CD4-positive, alpha-beta T cell treated with Interleukin-10 for 1 hour (primary cell): ENCODE results near the gene IL4I1.

Source experiments
- DNase-seq: peaks from one replicate; pipeline ENCODE4 v3.0.0-alpha.2; 2020

Gene IL4I1

DNA sequence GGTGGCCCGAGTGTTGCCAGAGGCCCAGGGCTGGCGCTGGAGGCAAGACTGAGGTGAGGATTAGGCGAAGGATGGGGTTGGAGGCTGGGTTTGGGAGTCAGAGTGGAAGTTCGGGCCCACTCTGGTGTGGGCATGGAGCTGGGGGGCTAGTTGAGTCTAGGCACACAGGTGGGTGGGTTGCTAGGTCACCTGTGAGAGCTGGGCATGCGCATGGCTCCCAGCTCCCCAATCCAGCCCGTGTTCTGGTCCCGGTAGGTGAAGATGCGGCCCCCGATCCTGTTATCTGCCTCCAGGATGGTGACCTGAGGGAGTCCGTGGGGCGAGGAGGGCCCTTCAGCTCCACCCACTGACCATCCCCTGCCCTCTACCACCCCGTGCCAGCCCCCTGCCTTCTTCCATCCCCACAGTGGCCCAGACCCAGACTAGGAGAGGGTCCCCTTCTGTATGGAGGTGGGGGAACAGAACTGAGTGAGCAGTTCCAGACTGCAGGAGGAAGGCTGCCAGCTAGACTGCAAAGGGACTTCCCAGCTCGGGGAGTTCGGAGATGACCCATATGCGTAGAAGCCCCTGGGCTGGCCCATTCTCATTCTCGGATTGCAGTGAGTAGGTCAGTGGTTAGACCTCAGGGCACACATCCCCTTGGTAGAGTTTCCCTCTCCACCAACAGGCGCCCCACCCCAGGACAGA is 1.7 kb downstream of the IL4I1 start:
- DNase-seq = peak; percentile 60

DNA sequence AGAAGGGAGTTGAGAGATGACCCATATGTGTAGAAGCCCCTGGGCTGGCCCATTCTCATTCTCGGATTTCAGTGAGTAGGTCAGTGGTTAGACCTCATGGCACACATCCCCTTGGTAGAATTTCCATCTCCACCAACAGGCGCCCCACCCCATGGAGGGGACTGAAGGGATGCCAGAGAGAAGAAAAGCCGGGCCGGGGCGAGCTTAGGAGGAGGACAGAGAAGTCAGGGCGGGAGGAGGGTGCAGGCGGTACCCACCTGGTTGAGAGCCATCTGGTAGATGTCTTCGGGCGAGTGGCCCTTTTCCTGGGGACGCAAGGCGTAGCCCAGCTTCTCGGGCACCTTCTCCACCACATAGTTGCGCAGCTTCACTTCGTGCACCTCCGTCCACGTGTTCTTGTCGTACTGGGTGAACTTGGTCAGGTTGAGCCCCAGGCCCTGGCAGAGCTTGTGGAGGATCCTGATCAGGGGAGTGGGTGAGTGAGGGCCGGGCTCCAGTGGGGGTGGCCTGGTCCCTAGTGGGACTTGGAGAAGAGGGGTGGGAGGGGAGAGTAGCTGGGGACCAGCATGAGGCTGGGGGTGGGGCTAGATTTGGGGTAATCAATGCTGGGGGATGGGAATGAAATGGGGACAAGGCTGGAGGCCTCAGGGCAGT is 2.5 kb downstream of the IL4I1 start:
- DNase-seq = no peak

DNA sequence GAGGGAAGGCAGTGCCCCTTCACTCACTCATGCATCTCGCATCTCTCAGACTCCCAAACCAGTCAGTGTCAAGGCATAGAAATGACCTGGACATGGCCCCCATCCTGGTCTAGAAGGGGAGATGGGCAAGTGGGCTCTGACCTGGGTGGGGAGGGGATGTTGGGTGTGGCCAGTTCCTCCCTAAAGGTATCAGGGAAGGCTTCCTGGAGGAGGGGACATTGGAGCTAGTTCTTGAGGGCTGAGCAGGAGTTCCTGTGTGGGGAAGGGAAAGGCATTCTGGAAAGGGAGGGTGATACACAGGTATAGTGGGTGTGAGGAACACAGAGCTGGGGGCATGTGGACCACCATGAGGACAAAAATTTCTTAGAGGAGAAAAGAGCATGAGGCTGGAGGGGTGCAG is 4.0 kb downstream of the IL4I1 start:
- no peak for DNase-seq

DNA sequence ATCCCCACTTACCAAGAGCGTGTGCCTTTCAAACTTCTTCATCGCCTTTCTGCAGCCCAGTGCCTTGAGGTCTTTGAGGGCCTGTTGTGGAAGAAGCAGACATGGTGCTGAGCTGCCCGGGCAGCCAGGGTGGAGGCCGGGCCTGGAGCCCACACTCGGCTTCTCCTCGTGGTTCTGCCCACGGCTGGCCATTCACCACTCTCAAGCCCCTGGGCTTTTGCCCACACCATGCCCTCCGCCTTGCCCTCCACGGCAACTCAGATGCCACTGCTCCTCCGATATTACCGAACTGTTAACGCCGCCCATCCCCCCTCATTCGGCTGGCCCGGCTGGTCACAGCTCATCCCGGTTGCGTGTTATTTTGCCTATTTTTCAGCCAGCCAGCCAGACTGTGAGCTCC is 5.3 kb downstream of the IL4I1 start:
- DNase-seq = no peak

DNA sequence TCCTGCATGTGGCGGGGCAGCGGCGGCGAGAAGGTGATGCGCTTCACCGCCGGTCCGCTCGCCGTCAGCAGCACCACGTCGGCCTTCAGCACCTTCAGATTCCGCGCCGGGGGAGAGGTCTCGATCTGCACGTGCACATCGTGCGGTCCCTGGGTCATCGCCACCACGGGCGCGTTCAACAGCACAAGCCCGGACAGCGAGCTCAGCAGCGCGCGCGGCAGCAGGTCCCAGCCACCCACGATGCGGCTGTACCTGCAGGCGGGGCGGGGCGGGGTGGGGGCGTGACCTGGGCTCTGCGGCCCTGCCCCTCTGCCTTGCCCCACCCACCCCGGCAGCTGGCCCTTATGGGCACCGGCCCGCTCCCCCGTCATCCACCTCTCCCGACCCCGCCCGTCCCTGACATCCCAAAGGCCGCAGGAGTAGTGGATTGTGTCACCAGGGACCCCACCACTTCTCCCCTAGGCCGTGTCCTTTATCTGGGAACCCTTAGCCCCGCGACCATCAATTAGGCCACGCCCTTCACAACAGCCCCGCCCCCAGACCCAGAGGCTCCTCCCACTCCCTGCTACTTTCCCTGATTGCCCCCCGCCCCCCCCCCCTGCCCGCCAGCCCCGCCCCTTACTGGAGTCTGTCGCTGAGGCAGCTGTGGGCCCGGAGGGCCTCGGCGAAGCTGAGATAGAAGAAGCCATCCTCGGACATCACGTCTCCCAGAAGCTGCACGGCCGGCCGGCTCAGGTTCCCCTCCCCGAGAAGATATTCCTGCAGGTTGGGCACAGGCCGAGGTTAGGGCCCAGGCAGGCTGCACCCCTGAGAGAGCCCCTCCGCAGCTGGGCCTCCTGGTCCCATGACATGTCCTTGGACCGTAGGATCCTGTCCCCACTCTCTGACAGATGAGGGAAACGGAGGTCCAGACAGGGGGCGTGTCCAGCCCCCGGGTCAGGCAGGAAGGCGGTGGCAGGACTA is 6.1 kb downstream of the IL4I1 start:
- DNase-seq = peak; percentile 79

DNA sequence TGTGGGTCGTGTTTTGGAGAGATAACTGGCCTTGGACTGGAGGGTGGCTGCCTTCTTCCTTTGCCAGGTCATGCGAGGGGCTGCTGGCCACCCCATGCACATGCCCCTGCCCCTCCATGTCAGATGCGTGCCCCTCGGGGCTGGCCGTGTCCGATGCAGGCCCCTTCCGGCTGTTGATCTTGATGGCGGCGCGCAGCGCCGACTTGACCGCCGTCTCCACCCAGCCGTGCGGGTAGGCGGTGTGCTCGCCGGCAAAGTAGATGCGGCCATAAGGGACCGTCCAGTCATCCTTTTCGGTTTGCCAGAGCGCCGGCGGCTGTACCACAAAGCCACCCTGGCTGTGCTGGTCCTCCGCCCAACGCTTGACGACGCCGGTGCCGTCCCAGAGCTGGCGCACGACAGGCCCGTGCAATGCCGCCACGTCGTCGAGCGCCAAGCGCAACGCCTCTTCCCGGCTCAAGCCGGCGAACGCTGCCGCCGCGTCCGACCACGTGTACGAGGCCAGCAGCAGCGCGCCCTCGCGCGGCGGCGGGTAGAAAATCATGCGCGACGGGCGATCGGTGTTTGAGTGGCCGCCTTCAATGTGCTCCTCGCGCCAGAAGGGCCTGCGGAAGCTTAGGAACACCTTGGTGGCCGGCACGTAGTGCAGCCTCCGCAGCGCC is 6.9 kb downstream of the IL4I1 start:
- peak; percentile 84 for DNase-seq

DNA sequence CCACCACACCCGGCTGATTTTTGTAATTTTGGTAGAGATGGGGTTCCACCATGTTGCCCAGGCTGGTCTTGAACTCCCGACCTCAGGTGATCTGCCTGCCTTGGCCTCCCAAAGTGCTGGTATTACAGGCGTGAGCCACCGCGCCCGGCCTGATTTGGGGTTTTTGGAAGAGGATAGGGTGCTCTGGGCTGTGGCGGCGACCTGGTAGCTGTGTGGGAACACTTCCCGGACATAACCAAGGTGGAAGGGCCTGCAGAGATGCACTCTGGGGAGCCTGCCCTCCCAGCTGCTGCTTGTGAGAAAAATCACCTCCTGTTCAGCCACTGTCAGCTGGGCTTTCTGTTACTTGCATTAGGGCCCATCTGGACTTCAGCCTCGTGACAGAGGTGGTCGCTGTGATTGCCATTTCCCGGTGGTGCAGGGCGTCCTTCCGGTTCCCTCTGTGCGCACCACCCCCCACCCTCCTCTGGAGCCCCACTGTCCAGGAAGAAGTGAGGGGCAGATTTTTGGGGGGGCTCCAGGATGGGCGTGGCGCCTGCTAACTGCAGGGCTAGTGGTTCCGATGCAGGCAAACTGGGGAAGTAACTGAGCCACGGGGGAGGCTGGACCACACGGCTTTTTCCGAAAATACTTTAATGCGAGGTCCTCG is 7.5 kb downstream of the IL4I1 start:
- no peak for DNase-seq

DNA sequence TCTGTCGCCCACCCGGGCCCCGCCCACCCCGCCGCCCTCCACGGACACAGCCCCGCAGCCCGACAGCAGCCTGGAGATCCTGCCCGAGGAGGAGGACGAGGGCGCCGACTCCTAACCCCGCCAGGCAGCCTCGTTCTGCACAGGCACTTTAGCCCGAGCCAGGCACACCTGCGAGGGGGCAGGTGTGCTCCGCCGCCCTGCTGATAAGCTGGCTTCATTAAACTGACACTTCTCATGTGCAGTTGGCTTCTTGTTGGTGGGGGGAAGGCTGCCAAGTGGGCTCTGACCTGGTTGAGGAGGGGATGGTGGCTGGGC is 8.2 kb downstream of the IL4I1 start:
- no peak for DNase-seq

DNA sequence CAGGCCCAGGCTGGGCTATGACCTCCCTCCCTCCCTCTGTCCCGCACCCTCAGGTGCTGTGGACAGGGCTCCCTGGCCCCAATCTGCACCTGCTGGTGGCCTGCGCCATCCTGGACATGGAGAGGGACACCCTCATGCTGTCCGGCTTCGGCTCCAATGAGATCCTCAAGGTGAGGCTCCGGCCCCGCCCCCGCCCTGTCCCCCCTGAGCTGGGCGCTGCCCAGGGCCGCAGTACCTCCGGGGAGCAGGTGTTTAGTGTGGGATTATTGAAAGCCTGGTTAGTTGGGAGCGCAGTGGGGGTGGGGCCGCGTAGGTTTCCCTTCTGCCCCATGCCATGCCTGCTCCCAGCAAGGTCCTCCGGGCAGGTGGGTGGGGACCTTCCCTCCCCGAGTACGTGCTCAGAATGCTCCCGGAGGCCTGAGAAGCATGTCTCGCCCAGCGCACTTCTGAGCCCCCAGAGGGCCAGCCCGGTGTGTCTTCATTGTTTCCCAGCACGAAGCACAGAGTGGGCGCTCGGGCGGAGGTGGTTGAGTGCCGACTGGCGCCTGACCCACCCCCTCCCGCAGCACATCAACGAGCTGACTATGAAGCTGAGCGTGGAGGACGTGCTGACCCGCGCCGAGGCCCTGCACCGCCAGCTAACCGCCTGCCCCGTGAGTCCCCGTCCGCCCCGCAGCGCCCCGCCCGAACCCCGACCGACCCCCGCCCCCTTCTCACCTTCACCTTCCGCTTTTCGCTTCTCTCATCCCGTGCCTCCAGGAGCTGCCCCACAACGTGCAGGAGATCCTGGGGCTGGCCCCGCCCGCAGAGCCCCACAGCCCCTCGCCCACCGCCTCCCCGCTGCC is 8.8 kb downstream of the IL4I1 start:
- no peak for DNase-seq

DNA sequence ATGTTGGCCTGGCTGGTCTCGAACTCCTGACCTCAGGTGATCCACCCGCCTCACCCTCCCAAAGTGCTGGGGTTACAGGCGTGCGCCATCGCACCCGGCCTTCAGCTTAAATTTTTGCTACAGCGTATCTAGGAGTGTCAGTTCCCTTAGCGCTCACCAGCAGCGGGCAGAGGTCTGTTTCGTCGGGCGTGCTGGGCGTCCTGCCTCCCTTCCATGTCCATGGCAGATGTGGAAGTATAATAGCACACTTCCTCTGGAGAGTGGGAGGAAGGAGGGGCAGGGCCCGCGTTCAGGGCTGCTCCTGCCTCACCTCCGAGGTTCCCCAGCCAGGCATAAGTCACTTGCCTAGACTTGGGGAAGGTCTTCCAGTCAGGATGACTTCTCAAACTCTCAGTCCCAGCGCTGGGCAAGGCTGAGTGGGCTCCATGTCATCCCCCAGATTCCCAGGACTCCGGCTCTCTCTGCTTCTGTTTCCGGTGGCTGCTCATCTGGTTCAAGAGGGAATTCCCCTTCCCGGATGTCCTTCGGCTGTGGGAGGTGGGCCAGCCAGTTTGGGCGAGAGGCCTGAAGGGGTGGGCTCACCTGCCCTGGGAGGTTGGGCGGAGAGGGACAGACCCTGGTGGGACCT is 9.5 kb downstream of the IL4I1 start:
- no peak for DNase-seq

DNA sequence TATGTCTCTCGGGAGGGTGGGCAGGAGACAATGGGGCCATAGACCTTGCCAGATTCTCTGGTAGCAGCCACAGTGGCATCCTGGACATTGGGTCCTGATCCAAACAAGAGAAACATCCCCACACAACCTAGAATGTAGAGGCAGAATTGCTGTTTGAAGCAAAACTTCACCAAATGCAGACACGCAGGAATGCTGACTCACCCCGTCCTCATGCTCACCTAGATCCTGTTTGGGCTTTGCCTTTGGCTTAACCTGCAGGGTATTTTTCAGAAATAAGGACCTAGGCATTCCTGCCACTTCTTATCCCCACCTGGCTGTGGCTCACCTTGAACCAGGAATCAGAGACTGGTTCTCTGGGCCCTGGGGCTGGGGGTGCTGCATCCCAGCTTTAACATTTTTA is 11.9 kb downstream of the IL4I1 start:
- DNase-seq = no peak

DNA sequence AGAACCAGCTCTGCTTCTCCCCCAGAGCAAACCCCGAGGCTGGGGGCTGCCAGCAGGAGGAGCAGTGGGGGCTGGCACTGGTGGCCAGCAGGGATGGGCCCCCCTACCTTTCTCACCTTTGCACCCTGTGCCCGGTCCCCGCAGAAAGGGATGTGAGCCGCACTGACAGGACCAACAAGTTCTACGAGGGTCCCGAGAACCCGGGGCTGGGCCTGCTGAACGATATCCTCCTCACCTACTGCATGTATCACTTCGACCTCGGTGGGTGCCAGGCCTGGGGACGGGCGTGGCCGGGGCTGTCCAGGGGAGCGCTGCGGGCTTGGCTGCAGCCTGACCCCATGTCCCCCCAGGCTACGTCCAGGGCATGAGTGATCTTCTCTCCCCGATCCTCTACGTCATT is 12.6 kb downstream of the IL4I1 start:
- no peak for DNase-seq

DNA sequence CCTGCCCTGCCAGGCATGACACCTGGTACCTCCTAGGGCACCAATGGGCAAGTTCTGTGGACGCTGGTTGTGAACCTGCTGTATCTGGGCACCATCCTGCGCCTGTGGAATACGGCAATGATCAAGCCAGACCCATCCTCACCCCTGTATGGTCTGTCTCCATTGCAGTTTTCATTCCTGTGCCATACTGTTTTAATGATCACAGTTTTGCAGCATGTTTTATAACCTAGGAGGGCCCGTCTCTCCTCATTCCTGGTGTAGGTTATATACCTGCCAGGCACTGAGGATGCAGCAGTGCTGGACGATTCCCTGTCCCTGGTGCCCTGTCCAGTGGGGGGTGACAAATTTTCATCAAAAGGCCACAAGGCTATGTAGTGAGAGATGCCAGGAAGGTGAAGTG is 13.6 kb downstream of the IL4I1 start:
- no peak for DNase-seq

DNA sequence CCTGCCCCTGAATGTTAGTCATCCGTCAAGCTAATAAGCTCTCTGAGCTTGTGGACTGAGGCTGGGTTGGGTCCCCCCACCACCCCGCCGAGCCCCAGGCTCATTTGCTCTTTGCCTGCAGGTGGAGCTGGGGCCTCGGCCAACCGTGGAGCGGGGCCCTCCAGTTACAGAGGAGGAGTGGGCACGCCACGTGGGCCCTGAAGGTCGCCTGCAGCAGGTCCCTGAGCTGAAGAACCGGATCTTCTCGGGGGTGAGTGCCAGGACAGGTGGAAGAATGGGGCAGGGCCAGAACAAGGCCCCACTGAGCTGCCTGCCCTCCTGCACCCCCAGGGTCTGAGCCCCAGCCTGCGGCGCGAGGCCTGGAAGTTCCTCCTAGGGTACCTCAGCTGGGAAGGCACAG is 14.0 kb downstream of the IL4I1 start:
- no peak for DNase-seq

DNA sequence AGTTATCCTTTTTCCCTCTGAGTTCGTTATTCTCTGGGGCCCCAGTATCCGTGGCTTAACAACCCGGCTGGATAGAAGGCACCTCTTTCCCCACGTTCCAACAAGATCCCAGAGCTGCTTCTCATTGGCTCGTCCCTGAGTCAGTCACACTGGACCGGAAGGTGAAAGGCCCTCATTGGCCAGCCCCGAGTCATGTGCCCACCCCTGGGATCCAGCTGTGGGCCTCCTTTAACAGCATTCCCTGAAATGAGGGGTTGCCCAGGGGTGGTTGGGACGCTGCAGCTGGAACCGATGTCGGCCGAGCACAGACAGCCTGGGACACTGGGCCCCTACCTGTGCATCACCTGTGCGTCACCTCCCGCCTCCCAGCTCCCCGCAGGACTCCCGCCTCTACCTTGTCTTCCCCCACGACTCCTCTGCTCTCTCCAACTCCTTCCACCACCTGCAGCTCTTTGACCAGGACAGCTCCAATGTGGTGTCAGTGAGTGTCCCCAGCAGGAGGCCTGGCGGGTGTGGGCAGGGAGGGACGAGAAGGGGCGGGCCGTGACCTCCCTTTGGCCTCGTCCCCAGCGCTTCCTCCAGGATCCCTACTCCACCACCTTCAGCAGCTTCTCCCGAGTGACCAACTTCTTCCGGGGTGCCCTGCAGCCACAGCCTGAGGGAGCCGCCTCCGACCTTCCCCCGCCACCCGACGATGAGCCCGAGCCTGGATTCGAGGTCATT is 14.9 kb downstream of the IL4I1 start:
- no peak for DNase-seq

DNA sequence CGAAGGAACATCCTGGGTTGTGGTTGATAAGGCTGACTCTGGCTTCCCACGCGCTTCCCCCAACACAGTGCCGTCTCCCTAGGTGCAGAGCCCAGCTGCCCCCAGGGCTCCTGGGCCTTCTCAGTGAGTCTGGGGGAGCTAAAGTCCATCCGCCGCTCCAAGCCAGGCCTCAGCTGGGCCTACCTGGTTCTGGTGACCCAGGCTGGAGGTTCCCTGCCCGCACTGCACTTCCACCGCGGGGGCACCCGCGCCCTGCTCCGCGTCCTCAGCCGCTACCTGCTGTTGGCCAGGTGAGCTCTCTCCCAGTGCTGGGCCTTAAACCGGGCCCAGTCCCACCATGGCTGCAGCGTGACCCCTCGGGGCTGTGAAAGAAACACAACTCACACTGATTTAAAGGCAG is 15.5 kb downstream of the IL4I1 start:
- no peak for DNase-seq

DNA sequence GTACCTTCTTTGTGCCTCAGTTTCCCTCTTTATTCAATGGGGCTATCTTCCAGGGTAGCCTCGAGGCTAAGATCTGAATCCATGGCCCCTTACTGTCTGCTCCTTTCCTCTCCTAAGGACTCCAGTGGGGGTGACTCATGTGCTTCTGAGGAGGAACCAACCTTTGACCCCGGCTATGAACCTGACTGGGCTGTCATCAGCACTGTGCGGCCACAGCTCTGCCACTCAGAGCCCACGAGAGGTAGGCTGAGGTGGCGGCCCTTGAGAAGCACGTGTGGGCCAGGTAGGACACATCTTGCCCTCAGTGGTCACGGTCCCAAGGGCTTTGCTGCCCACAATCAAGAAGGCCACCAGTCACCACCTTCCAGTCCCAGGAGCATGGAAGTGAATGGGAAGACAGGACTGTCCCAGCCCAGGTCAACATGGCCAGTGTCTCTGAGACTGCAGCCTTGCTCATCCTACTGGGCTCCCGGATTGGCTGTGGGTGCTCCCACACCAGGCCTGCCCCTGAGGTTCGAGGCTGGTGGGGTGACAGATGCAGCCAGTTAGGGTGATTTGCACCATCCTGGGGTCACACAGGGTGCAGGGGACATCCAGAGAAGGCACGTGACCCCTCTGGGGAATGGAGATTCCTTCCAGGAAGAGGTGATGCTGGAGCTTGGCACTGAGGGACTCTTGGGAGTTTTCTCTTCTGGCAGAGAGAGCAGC is 16.4 kb downstream of the IL4I1 start:
- no peak for DNase-seq

DNA sequence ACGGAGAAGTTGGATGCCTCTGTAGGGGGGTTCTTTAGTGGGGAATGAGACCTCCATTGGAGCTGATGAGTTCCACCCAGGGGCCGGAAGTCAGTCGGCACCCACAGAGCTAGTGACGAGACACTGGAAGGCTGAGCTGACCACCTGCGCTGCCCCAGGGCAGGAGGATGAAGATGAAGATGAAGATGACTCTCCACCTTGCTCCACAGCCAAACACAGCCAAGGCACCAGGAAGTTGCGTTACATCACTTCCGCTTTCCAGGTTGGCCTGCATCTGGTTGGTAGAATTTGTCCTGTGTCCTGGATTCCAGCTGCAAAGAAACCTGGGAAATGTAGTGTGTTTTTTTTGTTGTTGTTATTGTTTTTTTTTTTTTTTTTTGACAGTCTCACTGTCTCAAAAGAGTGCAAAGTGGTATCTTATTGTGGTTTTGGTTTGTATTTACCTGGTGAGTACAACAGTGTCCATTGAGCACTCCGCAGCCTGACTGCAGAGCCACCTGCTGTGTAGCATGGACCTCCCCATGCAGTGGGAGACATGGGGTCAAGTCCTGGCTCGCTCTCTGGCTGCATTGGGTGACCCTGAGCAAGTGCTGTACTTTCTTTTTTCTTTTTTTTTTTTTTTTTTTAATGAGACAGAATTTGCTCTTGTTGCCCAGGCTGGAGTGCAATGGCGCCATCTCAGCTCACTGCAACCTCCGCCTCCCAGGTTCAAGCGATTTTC is 17.3 kb downstream of the IL4I1 start:
- DNase-seq = no peak

DNA sequence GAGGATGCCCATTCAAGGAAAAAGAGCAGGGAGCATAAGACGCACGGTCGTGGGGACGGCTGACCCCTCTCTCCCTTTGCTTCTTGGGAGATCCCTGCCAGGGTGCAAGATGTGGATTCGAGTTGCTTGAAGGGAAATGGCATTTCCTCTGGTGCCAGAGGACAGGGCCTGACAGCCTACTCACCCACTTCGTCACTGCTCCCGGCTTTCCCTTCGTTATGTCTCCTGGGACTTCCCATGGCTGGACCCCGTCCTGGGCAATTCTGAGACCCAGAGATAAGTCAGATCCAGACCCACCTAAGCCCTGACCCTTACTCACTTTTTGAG is 18.0 kb downstream of the IL4I1 start:
- DNase-seq = no peak
